Esophagus muscularis mucosa (tissue), 3 donors: ENCODE measurements around the gene MBD3.

Source experiments
- CTCF ChIP-seq, 3 experiments: fragments of 200-600 bp in 2 of 3; fragments of 450-650 bp in 1 of 3; sonication (generic) in 2 of 3; IDR thresholded peaks; one replicate each; pipeline ENCODE4 v1.5.1; 2017 to 2019; ENCODE audit warnings: antibody characterized with exemption in 3 of 3, mild to moderate bottlenecking in 2 of 3, moderate library complexity in 1 of 3
- EP300 ChIP-seq: sonication (generic); formaldehyde crosslinking; IDR thresholded peaks from one replicate; pipeline ENCODE4 v1.6.1; 2017; ENCODE audit warnings: antibody characterized with exemption

GRCh38 chr19:1554968-1555367 is 37.7 kb downstream of the MBD3 start:
- TF ChIP-seq CTCF (IDR thresholded peaks at IDR 0.05) (no peak), EP300 (no peak)
